K562 (cell line): ENCODE results near the gene TAF15. TPM values are rescaled to one million over a fixed set of nuclear protein-coding genes. Genes with fewer than 3 reads are reported as not detected.

ENCODE experiments used
- BHLHE40 ChIP-seq: IDR thresholded peaks from 2 replicates; pipeline ENCODE4 v1.6.1; 2011; ENCODE audit warnings: low read length, improper control_type of control experiment
- BRD9 ChIP-seq: fragments of 450-650 bp; IDR thresholded peaks from 2 replicates; pipeline ENCODE4 v1.6.1; 2018; ENCODE audit warnings: low read depth; ENCODE audit not compliant: partially characterized antibody
- E2F3 ChIP-seq: fragments of 250-450 bp; sonication (Bioruptor Pico); IDR thresholded peaks from 2 replicates; pipeline ENCODE4 v1.4.0; 2020; ENCODE audit warnings: mild to moderate bottlenecking
- HDAC3 ChIP-seq: fragments of 450-650 bp; IDR thresholded peaks from 2 replicates; pipeline ENCODE4 v1.6.1; 2018; ENCODE audit warnings: borderline replicate concordance, mild to moderate bottlenecking, moderate library complexity; ENCODE audit not compliant: partially characterized antibody
- MAFK ChIP-seq: IDR thresholded peaks from 2 replicates; pipeline ENCODE4 v1.6.1; 2011; ENCODE audit warnings: low read length, improper control_type of control experiment
- MED1 ChIP-seq: sonication (generic); formaldehyde crosslinking; IDR thresholded peaks from 2 replicates; pipeline ENCODE4 v1.8.1; 2023; ENCODE audit warnings: missing genetic modification reagents, borderline replicate concordance
- NELFE ChIP-seq: IDR thresholded peaks from 2 replicates; pipeline ENCODE4 v1.6.1; 2011; ENCODE audit warnings: mild to moderate bottlenecking; ENCODE audit not compliant: insufficient read depth, insufficient read length
- NONO ChIP-seq, 2 experiments: fragments of 200-400 bp in 1 of 2; fragments of 450-650 bp in 1 of 2; formaldehyde crosslinking in 1 of 2; IDR thresholded peaks; 2 replicates each; pipeline ENCODE4 v1.6.1; 2017; ENCODE audit warnings: low read depth in 2 of 2, mild to moderate bottlenecking in 2 of 2, moderate library complexity in 2 of 2, low read length in 1 of 2
- NR2C1 ChIP-seq, 2 experiments: fragments of 450-650 bp; IDR thresholded peaks; 2 replicates each; pipeline ENCODE4 v1.6.1; 2017; ENCODE audit warnings: mild to moderate bottlenecking in 2 of 2, antibody characterized with exemption in 1 of 2, inconsistent platforms in 1 of 2, missing compliant biosample characterization in 1 of 2, missing genetic modification characterization in 1 of 2
- SIN3B ChIP-seq: fragments of 450-650 bp; IDR thresholded peaks from 2 replicates; pipeline ENCODE4 v1.6.1; 2017; ENCODE audit warnings: low read depth, mild to moderate bottlenecking, moderate library complexity
- SMARCE1 ChIP-seq: fragments of 450-650 bp; IDR thresholded peaks from 2 replicates; pipeline ENCODE4 v1.7.1; 2016; ENCODE audit warnings: mild to moderate bottlenecking
- TARDBP ChIP-seq: fragments of 450-650 bp; IDR thresholded peaks from 2 replicates; pipeline ENCODE4 v1.6.1; 2016
- TOE1 ChIP-seq, 2 experiments: fragments of 450-650 bp in 1 of 2; sonication (generic) in 1 of 2; formaldehyde crosslinking in 1 of 2; IDR thresholded peaks; 2 replicates each; pipeline versions ENCODE4 v1.7.1 to v1.8.0; 2016 to 2022; ENCODE audit warnings: borderline replicate concordance in 2 of 2, mild to moderate bottlenecking in 2 of 2, antibody characterized with exemption in 1 of 2, inconsistent platforms in 1 of 2, low read depth in 1 of 2, missing genetic modification reagents in 1 of 2, moderate library complexity in 1 of 2
- ZBTB8A ChIP-seq: fragments of 450-650 bp; IDR thresholded peaks from 2 replicates; pipeline ENCODE4 v1.6.1; 2018; ENCODE audit warnings: mild to moderate bottlenecking, moderate library complexity; ENCODE audit not compliant: partially characterized antibody
- ZNF408 ChIP-seq: fragments of 250-450 bp; sonication (Bioruptor Pico); IDR thresholded peaks from 2 replicates; pipeline ENCODE4 v1.4.0; 2020; ENCODE audit warnings: low read depth, mild to moderate bottlenecking, moderate library complexity
- polyA plus RNA-seq, 8 experiments: library from polyadenylated mRNA; depleted of rRNA in 4 of 8; stranded (reverse) in 5 of 8; unstranded in 3 of 8; fragments of >200 nt; fragmentation: Nextera tagmentation in 2 of 8; fragmentation: Illumina TruSeq in 1 of 8; extraction: Ambion mirVana in 2 of 8; extraction: Trizol in 1 of 8; gene quantifications; 2 replicates each; pipeline versions ENCODE4 v1.2.1 to v1.2.3, GENCODE V29; 2011 to 2014; ENCODE audit warnings: inconsistent platforms in 1 of 8, missing spikeins in 1 of 8
- total RNA-seq, 7 experiments: library from RNA; depleted of rRNA in 6 of 7; stranded (reverse); fragments of >200 nt in 6 of 7; fragmentation: Illumina TruSeq in 2 of 7; extraction: Trizol in 2 of 7; gene quantifications; 2 replicates each; pipeline versions ENCODE4 v1.2.1 to v1.2.3, GENCODE V29; 2011 to 2021; ENCODE audit warnings: low replicate concordance in 1 of 7
- TF ChIP-seq, protein P1 (sequence below), 2 experiments: fragments of 450-650 bp in 1 of 2; sonication (generic) in 1 of 2; formaldehyde crosslinking; conservative IDR thresholded peaks; 2 replicates each; pipeline versions ENCODE4 v1.4.0 to v1.8.1; 2020 to 2022; ENCODE audit warnings: mild to moderate bottlenecking in 1 of 2, missing genetic modification reagents in 1 of 2
- TF ChIP-seq, protein P2 (sequence below): fragments of 450-650 bp; IDR thresholded peaks from 2 replicates; pipeline ENCODE4 v1.6.1; 2016; ENCODE audit warnings: mild to moderate bottlenecking
- TF ChIP-seq, protein P3 (sequence below): IDR thresholded peaks from 2 replicates; pipeline ENCODE4 v1.6.1; 2014; ENCODE audit warnings: antibody characterized with exemption
- TF ChIP-seq, protein P4 (sequence below): fragments of 250-450 bp; sonication (Bioruptor Pico); IDR thresholded peaks from 2 replicates; pipeline ENCODE4 v1.5.0; 2021

Gene TAF15
- total and polyA plus RNA-seq, 9 of the 15 experiments (the other 6 are each of a cell fraction or from before 2014, with no cell fraction given) = 4.1 to 272 (median 56.8) TPM

DNA sequence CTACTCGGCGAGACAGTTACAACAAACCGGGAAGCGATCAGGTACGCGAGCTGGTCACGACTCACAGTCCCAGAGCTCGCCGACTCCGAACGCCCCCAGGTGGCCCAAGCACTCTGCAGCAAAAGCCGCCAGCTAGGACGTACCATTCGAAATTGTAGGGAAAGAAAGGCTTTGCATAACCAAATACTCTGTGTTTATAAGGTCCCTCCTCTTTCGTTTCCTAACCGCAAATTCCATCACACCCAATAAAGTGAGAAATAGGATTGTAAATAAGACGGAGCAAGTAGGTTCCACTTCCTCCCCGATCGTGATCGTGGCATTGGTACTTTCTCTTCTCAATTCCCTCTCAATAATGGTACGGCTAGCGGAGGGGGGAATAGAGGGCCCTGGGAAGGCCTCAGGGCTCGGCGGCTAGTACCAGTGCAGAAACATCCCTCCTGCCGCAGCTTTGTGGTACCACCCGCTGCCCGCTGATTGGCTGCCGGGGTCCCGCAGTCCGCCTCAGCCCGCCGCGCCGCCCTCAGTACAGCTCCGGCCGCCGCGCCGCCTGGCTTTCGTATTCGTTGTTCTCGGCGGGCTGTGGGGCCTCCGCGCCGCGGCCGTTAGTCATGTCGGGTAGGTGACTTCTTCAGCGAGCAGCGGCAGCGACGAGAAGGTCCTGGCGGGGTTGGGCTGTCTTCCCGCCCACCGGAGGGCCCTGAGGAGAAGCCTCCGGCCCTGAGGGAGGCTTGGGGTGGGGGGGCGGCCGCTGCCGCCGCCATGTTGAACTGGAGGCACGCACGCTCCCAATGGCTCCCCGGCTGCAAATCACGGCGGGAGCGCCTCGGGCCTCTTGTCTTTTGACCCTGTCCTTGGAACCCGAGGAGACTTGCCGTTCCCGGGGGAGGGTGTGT lies at the start of gene TAF15 (continued):
- TF ChIP-seq TOE1 (IDR thresholded peaks at IDR 0.05; ENCODE audit: borderline replicate concordance) (peak; percentile 95), TOE1 (CRISPR knock-in tag; IDR thresholded peaks at IDR 0.05; ENCODE audit: borderline replicate concordance, low read depth) (no peak), TARDBP (peak; percentile 59; the same call in 1 of the 2 replicates), NELFE (no peak), BRD9 (peak; percentile 24), NONO (IDR thresholded peaks at IDR 0.05; ENCODE audit: low read depth in 2 of 2, low read length in 1 of 2) (peak; percentile 82 to 99), BHLHE40 (peak; percentile 97), ZBTB8A (no peak), NR2C1 (IDR thresholded peaks at IDR 0.05) (no peak), NR2C1 (tag; IDR thresholded peaks at IDR 0.05) (no peak), ZNF408 (CRISPR knock-in tag) (no peak), E2F3 (CRISPR knock-in tag) (peak; percentile 67), HDAC3 (no peak), MED1 (CRISPR knock-in tag) (no peak), SMARCE1 (no peak), MAFK (no peak), SIN3B (0 out of 2 replicates have a peak, but pooled peaks have one; percentile 2)
- TF ChIP-seq, protein P1, sequence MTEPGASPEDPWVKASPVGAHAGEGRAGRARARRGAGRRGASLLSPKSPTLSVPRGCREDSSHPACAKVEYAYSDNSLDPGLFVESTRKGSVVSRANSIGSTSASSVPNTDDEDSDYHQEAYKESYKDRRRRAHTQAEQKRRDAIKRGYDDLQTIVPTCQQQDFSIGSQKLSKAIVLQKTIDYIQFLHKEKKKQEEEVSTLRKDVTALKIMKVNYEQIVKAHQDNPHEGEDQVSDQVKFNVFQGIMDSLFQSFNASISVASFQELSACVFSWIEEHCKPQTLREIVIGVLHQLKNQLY (CRISPR knock-in tag; conservative IDR thresholded peaks at IDR 0.05) = peak in 1 of 2 experiments; percentile 75; a peak in 1 of 4 replicates
- TF ChIP-seq, protein P2, sequence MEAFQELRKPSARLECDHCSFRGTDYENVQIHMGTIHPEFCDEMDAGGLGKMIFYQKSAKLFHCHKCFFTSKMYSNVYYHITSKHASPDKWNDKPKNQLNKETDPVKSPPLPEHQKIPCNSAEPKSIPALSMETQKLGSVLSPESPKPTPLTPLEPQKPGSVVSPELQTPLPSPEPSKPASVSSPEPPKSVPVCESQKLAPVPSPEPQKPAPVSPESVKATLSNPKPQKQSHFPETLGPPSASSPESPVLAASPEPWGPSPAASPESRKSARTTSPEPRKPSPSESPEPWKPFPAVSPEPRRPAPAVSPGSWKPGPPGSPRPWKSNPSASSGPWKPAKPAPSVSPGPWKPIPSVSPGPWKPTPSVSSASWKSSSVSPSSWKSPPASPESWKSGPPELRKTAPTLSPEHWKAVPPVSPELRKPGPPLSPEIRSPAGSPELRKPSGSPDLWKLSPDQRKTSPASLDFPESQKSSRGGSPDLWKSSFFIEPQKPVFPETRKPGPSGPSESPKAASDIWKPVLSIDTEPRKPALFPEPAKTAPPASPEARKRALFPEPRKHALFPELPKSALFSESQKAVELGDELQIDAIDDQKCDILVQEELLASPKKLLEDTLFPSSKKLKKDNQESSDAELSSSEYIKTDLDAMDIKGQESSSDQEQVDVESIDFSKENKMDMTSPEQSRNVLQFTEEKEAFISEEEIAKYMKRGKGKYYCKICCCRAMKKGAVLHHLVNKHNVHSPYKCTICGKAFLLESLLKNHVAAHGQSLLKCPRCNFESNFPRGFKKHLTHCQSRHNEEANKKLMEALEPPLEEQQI = no peak
- TF ChIP-seq, protein P3, sequence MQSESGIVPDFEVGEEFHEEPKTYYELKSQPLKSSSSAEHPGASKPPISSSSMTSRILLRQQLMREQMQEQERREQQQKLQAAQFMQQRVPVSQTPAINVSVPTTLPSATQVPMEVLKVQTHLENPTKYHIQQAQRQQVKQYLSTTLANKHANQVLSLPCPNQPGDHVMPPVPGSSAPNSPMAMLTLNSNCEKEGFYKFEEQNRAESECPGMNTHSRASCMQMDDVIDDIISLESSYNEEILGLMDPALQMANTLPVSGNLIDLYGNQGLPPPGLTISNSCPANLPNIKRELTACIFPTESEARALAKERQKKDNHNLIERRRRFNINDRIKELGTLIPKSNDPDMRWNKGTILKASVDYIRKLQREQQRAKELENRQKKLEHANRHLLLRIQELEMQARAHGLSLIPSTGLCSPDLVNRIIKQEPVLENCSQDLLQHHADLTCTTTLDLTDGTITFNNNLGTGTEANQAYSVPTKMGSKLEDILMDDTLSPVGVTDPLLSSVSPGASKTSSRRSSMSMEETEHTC = no peak
- TF ChIP-seq, protein P4, sequence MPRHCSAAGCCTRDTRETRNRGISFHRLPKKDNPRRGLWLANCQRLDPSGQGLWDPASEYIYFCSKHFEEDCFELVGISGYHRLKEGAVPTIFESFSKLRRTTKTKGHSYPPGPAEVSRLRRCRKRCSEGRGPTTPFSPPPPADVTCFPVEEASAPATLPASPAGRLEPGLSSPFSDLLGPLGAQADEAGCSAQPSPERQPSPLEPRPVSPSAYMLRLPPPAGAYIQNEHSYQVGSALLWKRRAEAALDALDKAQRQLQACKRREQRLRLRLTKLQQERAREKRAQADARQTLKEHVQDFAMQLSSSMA (CRISPR knock-in tag) = no peak; the same call in 1 of the 2 replicates
